ENCODE data around the gene CELF2. TPM values are rescaled to one million over a fixed set of nuclear protein-coding genes. Genes with fewer than 3 reads are reported as not detected.

Gene CELF2
- total RNA-seq, 1 donor from 2014 or later = 89.2 TPM

DNA sequence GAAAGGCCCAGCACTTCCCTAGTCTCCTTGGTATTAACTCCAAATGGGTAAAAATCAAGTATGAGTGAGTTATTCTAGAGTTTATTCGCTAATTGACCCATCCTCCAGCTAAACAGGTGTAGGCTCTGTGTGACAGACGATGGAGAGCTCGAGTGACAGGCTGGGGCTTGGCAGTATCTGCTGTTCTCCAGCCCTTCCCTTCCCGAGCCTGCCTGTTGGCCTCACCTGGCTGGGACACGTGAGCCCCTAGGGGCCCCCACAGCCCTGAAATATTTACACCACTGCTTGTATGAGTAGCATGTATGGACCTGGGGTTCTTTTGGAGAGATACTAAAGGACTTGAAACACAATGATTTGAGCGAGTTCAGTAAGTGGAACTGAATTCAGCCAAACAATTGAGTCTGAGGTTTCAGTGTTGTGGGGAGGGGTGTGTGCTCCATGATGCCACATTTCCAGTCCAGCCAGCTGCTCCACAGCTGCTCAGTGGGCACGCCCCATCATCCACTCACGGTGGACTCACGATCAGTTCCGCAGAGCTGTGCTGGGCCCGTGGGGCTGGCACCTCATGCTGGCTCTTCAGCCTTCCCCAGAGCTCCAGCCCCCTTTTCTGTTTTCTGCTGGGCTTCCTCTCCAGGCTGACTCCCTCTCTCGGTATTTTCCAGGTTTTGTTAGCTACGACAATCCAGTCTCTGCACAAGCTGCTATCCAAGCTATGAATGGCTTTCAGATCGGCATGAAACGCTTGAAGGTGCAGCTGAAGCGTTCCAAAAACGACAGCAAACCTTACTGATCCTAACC, 310.8 kb downstream of the CELF2 start:
- H3K27me3 Mint-ChIP-seq = no peaks in the 10 kb centered on the region
- no peaks in the 10 kb centered on the region for H3K9me3 Mint-ChIP-seq
- no peak overlapping the region for H3K27ac Mint-ChIP-seq
- ChIA-PET CTCF (no interaction called here), POLR2A (no interaction called here)
- no peak for TF ChIP-seq CTCF (IDR thresholded peaks at IDR 0.05)
- H3K4me3 Mint-ChIP-seq = no peak overlapping the region
- peaks cover 14% of the 10 kb centered on the region for H3K4me1 Mint-ChIP-seq
- H3K36me3 Mint-ChIP-seq (ENCODE audit: low read depth) = peaks cover 85% of the 10 kb centered on the region
- no peak for DNase-seq
- no peak for ATAC-seq (ENCODE audit: low read depth)
- intact Hi-C loops (cut with micrococcal nuclease) = no loop called here

DNA sequence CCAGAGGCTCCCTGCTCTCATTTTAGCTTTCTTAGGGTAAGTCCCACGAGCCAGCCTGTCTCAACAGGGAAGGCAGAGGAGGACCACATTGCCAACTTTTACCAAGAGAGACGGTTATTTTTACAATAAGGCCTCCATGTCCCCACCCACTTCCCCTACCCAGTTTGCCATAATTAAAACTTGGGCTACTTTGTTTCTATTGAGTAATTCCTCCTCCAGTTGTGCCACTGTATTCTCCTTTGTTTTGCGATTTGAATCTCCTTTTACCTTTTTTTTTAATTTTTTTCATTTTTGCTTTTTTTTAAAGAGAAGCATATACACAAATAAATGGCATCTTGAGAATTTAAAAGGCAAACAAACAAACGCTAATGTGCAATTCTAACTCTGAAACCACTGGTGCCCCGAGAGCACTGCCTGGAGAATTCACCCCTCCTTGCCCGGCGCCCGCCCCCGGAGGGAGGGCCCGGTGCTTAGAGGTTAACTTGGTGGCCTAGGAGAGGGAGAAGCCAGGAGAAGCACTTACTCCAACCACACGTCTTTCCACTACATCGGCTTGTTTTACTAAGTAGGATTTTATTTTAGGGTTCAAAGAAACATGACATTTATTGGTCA, 311.5 kb downstream of the CELF2 start:
- CTCF ChIA-PET = no interaction called here
- H3K36me3 Mint-ChIP-seq (ENCODE audit: low read depth) = peaks cover 81% of the 10 kb centered on the region
- ATAC-seq (ENCODE audit: low read depth) = no peak
- no peaks in the 10 kb centered on the region for H3K9me3 Mint-ChIP-seq
- no peak for TF ChIP-seq CTCF (IDR thresholded peaks at IDR 0.05)
- H3K4me3 Mint-ChIP-seq = no peak overlapping the region
- H3K27ac Mint-ChIP-seq = peak overlapping the region; percentile 35
- peaks cover 20% of the 10 kb centered on the region for H3K4me1 Mint-ChIP-seq
- intact Hi-C loops (cut with micrococcal nuclease) = no loop called here
- no peaks in the 10 kb centered on the region for H3K27me3 Mint-ChIP-seq
- POLR2A ChIA-PET = no interaction called here
- DNase-seq = no peak

- CTCF ChIA-PET = no interaction called here
- TF ChIP-seq CTCF (IDR thresholded peaks at IDR 0.05) = no peak
- intact Hi-C loops (cut with micrococcal nuclease) = loop anchor here (5.0 kb wide), 1 partner anchor 142 kb away; no protein-coding TSS in a partner anchor
- no peak for DNase-seq
- Mint-ChIP-seq H3K27me3 (no peaks in the 10 kb centered on the region), H3K9me3 (no peaks in the 10 kb centered on the region), H3K27ac (peak overlapping the region; percentile 36), H3K4me1 (peaks cover 32% of the 10 kb centered on the region), H3K4me3 (no peak overlapping the region), H3K36me3 (ENCODE audit: low read depth) (peaks cover 81% of the 10 kb centered on the region)
- POLR2A ChIA-PET = no interaction called here
- ATAC-seq (ENCODE audit: low read depth) = no peak
These were observed 312.8 kb downstream of the CELF2 start for GRCh38 chr10:11330383-11331045.

GRCh38 chr10:11331046-11331577, 313.4 kb downstream of the CELF2 start:
- H3K4me3 Mint-ChIP-seq = no peak overlapping the region
- peaks cover 77% of the 10 kb centered on the region for H3K36me3 Mint-ChIP-seq (ENCODE audit: low read depth)
- ATAC-seq (ENCODE audit: low read depth) (no peak), DNase-seq (no peak)
- intact Hi-C loops (cut with micrococcal nuclease) = loop anchor here (5.0 kb wide), 1 partner anchor 141 kb away; no protein-coding TSS in a partner anchor
- no peaks in the 10 kb centered on the region for H3K9me3 Mint-ChIP-seq
- H3K4me1 Mint-ChIP-seq = peaks cover 36% of the 10 kb centered on the region
- H3K27me3 Mint-ChIP-seq = no peaks in the 10 kb centered on the region
- ChIA-PET POLR2A (no interaction called here), CTCF (no interaction called here)
- H3K27ac Mint-ChIP-seq = no peak overlapping the region
- no peak for TF ChIP-seq CTCF (IDR thresholded peaks at IDR 0.05)

GRCh38 chr10:11331726-11332125, 314.1 kb downstream of the CELF2 start:
- Mint-ChIP-seq H3K36me3 (ENCODE audit: low read depth) (peaks cover 73% of the 10 kb centered on the region), H3K27me3 (no peaks in the 10 kb centered on the region), H3K4me3 (no peak overlapping the region), H3K9me3 (no peaks in the 10 kb centered on the region), H3K27ac (peak overlapping the region; percentile 30), H3K4me1 (peaks cover 38% of the 10 kb centered on the region)
- POLR2A ChIA-PET = no interaction called here
- intact Hi-C loops (cut with micrococcal nuclease) = loop anchor here (5.0 kb wide), 1 partner anchor 141 kb away; no protein-coding TSS in a partner anchor
- TF ChIP-seq CTCF (IDR thresholded peaks at IDR 0.05) = no peak
- ATAC-seq (ENCODE audit: low read depth) (no peak), DNase-seq (no peak)
- CTCF ChIA-PET = no interaction called here
